ENCODE data around the gene GCH1. TPM values are rescaled to one million over a fixed set of nuclear protein-coding genes. Genes with fewer than 3 reads are reported as not detected.

GCH1 gene
- total and polyA plus RNA-seq, 4 donors = 7.2 to 44.9 (median 14.8) TPM

DNA sequence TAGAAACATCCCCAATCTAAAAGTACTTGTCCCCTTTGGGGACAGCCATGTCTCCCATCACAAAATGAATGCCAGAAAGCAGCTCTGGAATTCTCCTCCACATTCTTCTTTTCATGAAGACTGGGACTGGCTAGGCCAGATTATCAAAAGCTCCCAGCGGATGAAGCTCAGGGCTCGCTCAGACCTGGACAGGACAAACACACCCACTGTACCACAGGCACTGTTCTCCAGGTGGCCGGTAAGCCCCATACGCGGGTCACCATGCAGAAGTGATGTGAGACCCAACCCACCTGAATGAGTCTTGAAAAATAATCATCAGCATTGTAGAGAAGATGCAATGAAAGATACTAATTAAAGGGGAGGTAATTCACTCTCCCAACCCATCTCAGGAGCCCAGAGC lies 85.1 kb downstream of the GCH1 start:
- TF ChIP-seq, protein P1, sequence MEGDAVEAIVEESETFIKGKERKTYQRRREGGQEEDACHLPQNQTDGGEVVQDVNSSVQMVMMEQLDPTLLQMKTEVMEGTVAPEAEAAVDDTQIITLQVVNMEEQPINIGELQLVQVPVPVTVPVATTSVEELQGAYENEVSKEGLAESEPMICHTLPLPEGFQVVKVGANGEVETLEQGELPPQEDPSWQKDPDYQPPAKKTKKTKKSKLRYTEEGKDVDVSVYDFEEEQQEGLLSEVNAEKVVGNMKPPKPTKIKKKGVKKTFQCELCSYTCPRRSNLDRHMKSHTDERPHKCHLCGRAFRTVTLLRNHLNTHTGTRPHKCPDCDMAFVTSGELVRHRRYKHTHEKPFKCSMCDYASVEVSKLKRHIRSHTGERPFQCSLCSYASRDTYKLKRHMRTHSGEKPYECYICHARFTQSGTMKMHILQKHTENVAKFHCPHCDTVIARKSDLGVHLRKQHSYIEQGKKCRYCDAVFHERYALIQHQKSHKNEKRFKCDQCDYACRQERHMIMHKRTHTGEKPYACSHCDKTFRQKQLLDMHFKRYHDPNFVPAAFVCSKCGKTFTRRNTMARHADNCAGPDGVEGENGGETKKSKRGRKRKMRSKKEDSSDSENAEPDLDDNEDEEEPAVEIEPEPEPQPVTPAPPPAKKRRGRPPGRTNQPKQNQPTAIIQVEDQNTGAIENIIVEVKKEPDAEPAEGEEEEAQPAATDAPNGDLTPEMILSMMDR (IDR thresholded peaks at IDR 0.05; ENCODE audit: control extremely low read depth, extremely low read depth) = no peak
- ATAC-seq (ENCODE audit: insufficient read depth, low FRiP score) = no peak
- 91 to 98% methylated on average over 5 of the region's 5 CpGs for WGBS, 2 donors

DNA sequence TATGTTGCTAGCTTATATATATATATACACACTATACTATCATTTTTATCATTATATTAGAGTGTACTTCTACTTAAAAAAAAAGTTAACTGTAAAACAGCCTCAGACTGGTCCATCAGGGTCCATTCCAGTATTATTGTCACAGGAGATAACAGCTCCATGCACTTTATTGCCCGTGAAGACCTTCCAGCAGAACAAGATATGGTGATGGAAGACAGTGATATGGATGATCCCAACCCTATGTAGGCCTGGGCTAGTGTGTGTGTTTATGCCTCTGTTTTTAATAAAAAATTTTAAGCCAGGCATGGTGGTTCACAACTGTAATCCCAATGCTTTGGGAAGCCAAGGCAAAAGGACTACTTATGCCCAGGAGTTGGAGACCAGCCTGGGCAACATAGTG lies 86.2 kb downstream of the GCH1 start:
- H3K4me1 ChIP-seq (ENCODE audit: control insufficient read depth in 5 of 5, insufficient read depth in 5 of 5, low read length in 5 of 5) = peaks cover 0 to 1% (median 0%) of the 10 kb centered on the region in 5 donors
- TF ChIP-seq, protein P1 (IDR thresholded peaks at IDR 0.05; ENCODE audit: control extremely low read depth, extremely low read depth) = no peak
- no peak overlapping the region for H3K9ac ChIP-seq (ENCODE audit: insufficient read depth in 1 of 2, low read length in 2 of 2)
- H3K27me3 ChIP-seq (ENCODE audit: control insufficient read depth in 3 of 3, insufficient read depth in 3 of 3, low read length in 2 of 3) = peaks cover 0 to 2% (median 0%) of the 10 kb centered on the region in 3 donors
- H3K9me3 ChIP-seq (ENCODE audit: control insufficient read depth in 4 of 4, insufficient read depth in 3 of 4, low read length in 3 of 4) = no peaks in the 10 kb centered on the region
- no peaks in the 10 kb centered on the region for H3K36me3 ChIP-seq (ENCODE audit: control insufficient read depth in 4 of 4, insufficient read depth in 4 of 4, low read length in 4 of 4)
- no peak for DNase-seq
- H3K27ac ChIP-seq (ENCODE audit: low read depth in 1 of 2, low read length in 1 of 2) = no peak overlapping the region
- ATAC-seq (ENCODE audit: insufficient read depth, low FRiP score) = no peak
- no peak overlapping the region for H3K4me3 ChIP-seq
- WGBS, 2 donors = 94 to 100% methylated on average over 1 of the region's 1 CpG

More for the DNA sequence above, 85.1 kb downstream of the GCH1 start:
- Histone ChIP-seq H3K4me3 (no peak overlapping the region), H3K36me3 (ENCODE audit: control insufficient read depth in 4 of 4, insufficient read depth in 4 of 4, low read length in 4 of 4) (no peaks in the 10 kb centered on the region), H3K9ac (ENCODE audit: insufficient read depth in 1 of 2, low read length in 2 of 2) (no peak overlapping the region), H3K27me3 (ENCODE audit: control insufficient read depth in 3 of 3, insufficient read depth in 3 of 3, low read length in 2 of 3) (peaks cover 0 to 2% (median 0%) of the 10 kb centered on the region in 3 donors), H3K4me1 (ENCODE audit: control insufficient read depth in 5 of 5, insufficient read depth in 5 of 5, low read length in 5 of 5) (peaks cover 0 to 1% (median 0%) of the 10 kb centered on the region in 5 donors), H3K9me3 (ENCODE audit: control insufficient read depth in 4 of 4, insufficient read depth in 3 of 4, low read length in 3 of 4) (no peaks in the 10 kb centered on the region), H3K27ac (ENCODE audit: low read depth in 1 of 2, low read length in 1 of 2) (no peak overlapping the region)
- no peak for DNase-seq

DNA sequence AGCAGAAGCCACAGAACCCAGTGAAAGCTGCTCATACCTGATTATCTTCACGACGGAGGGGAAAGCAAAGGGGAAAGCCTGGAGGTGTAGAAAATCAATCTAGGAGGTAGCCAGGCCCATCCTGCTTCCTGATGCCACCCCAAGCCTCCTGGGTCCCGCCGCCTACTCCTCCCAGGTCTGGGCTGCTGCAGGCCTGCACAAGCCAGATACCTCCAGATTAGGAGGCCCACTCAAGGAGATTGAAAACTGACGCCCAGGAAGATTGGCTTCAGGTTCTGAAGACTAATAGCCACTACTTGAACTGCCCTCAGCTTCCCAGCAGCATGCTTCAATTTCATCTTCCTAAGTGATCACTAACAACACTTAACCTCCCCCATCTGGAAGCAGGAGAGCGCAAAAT lies 87.1 kb downstream of the GCH1 start:
- Histone ChIP-seq H3K4me1 (ENCODE audit: control insufficient read depth in 5 of 5, insufficient read depth in 5 of 5, low read length in 5 of 5) (peaks cover 0 to 1% (median 0%) of the 10 kb centered on the region in 5 donors), H3K4me3 (no peak overlapping the region), H3K9me3 (ENCODE audit: control insufficient read depth in 4 of 4, insufficient read depth in 3 of 4, low read length in 3 of 4) (no peaks in the 10 kb centered on the region), H3K9ac (ENCODE audit: insufficient read depth in 1 of 2, low read length in 2 of 2) (no peak overlapping the region), H3K27ac (ENCODE audit: low read depth in 1 of 2, low read length in 1 of 2) (peak overlapping the region in 1 of 2 donors; percentile 9), H3K36me3 (ENCODE audit: control insufficient read depth in 4 of 4, insufficient read depth in 4 of 4, low read length in 4 of 4) (no peaks in the 10 kb centered on the region), H3K27me3 (ENCODE audit: control insufficient read depth in 3 of 3, insufficient read depth in 3 of 3, low read length in 2 of 3) (peaks cover 0 to 2% (median 0%) of the 10 kb centered on the region in 3 donors)
- TF ChIP-seq, protein P1 (IDR thresholded peaks at IDR 0.05; ENCODE audit: control extremely low read depth, extremely low read depth) = no peak
- 89 to 91% methylated on average over 6 of the region's 6 CpGs for WGBS, 2 donors
- ATAC-seq (ENCODE audit: insufficient read depth, low FRiP score) (no peak), DNase-seq (no peak)

DNA sequence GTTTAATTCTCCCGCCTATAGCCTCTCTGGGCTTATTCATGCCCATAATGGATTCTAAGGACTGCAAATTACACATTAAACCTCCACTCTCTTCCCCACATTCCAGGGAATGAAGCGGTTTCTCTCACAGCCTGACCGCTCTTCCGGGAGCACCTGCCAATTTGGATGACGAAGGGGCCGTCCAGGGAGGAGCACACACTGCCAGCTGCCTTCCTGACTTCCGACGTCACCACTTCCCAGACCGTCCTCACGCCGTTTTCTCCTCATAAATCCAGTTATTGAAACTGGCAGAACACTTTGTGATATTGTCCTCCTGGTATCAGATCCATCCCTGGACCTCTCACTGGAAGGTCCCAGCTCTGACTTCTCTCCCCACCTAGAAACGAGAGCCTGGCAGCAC lies 87.6 kb downstream of the GCH1 start:
- no peaks in the 10 kb centered on the region for H3K9me3 ChIP-seq (ENCODE audit: control insufficient read depth in 4 of 4, insufficient read depth in 3 of 4, low read length in 3 of 4)
- no peak overlapping the region for H3K27ac ChIP-seq (ENCODE audit: low read depth in 1 of 2, low read length in 1 of 2)
- no peak overlapping the region for H3K9ac ChIP-seq (ENCODE audit: insufficient read depth in 1 of 2, low read length in 2 of 2)
- no peaks in the 10 kb centered on the region for H3K27me3 ChIP-seq (ENCODE audit: control insufficient read depth in 3 of 3, insufficient read depth in 3 of 3, low read length in 2 of 3)
- TF ChIP-seq, protein P1 (IDR thresholded peaks at IDR 0.05; ENCODE audit: control extremely low read depth, extremely low read depth) = no peak
- WGBS, 2 donors = 69 to 81% methylated on average over 12 of the region's 12 CpGs
- H3K36me3 ChIP-seq (ENCODE audit: control insufficient read depth in 4 of 4, insufficient read depth in 4 of 4, low read length in 4 of 4) = no peaks in the 10 kb centered on the region
- no peak overlapping the region for H3K4me3 ChIP-seq
- no peak for DNase-seq
- peaks cover 0 to 1% (median 0%) of the 10 kb centered on the region in 5 donors for H3K4me1 ChIP-seq (ENCODE audit: control insufficient read depth in 5 of 5, insufficient read depth in 5 of 5, low read length in 5 of 5)
- ATAC-seq (ENCODE audit: insufficient read depth, low FRiP score) = peak; percentile 63
